Adrenal gland (tissue), 5 donors: ENCODE results near the gene COL20A1.

ENCODE experiments used
- CTCF ChIP-seq, 6 experiments: fragments of 450-650 bp in 4 of 6; fragments of 200-600 bp in 2 of 6; sonication (generic) in 1 of 6; IDR thresholded peaks; 1 replicate in 5 of 6; 2 replicates in 1 of 6; pipeline versions ENCODE4 v1.5.1 to v1.8.0; 2016 to 2021; ENCODE audit warnings: antibody characterized with exemption in 6 of 6, mild to moderate bottlenecking in 2 of 6, moderate library complexity in 1 of 6
- POLR2A ChIP-seq, 2 donors: fragments of 450-650 bp; IDR thresholded peaks; one replicate each; pipeline ENCODE4 v1.6.1; 2017; ENCODE audit warnings: antibody characterized with exemption in 2 of 2, mild to moderate bottlenecking in 2 of 2, moderate library complexity in 1 of 2
- donor health status: DM: no; HTN: no; CAD: no.

- no peak for TF ChIP-seq CTCF (IDR thresholded peaks at IDR 0.05)
- TF ChIP-seq POLR2A (IDR thresholded peaks at IDR 0.05), result no peak
Measured at GRCh38 chr20:63366390-63367365, 73.7 kb downstream of the COL20A1 start.
